ENCODE data around the gene MAP2K2.
A peak's percentile ranks its signal among the peaks of the same experiment; 100 is the strongest.
"Not testable (repeated sequence)": the region's sequence is repeated elsewhere in the genome, so short reads cannot be mapped to it uniquely, and the experiment has no call there.

Gene MAP2K2

GRCh38 chr19:4123615-4124568, at the start of gene MAP2K2:
TSS of gene MAP2K2 (minus strand) at chr19:4124122. CDS start at chr19:4123875, 247 bp downstream.
- no peak for DNase-seq

GRCh38 chr19:4172861-4173473, 49.0 kb upstream of the MAP2K2 start:
- no peak for DNase-seq

GRCh38 chr19:4171676-4172075, 47.8 kb upstream of the MAP2K2 start:
- DNase-seq: no peak

GRCh38 chr19:4164262-4164661, 40.3 kb upstream of the MAP2K2 start:
- DNase-seq: no peak

GRCh38 chr19:4161415-4162077, 37.6 kb upstream of the MAP2K2 start:
- DNase-seq: no peak

- not testable (repeated sequence) for DNase-seq
These were observed 34.0 kb upstream of the MAP2K2 start for GRCh38 chr19:4157971-4158370.

GRCh38 chr19:4157164-4157563, 33.2 kb upstream of the MAP2K2 start:
- DNase-seq: no peak

GRCh38 chr19:4154571-4155312, 30.8 kb upstream of the MAP2K2 start:
- DNase-seq: no peak

GRCh38 chr19:4152241-4152998, 28.5 kb upstream of the MAP2K2 start:
- no peak for DNase-seq

- no peak for DNase-seq
These were observed 27.7 kb upstream of the MAP2K2 start for GRCh38 chr19:4151623-4152022.

GRCh38 chr19:4149518-4150288, 25.8 kb upstream of the MAP2K2 start:
- no peak for DNase-seq

GRCh38 chr19:4144666-4145249, 20.8 kb upstream of the MAP2K2 start:
- no peak for DNase-seq

- DNase-seq: not testable (repeated sequence)
These were observed 19.0 kb upstream of the MAP2K2 start for GRCh38 chr19:4142916-4143315.

GRCh38 chr19:4140237-4140711, 16.4 kb upstream of the MAP2K2 start:
- peak; percentile 56 for DNase-seq

GRCh38 chr19:4139614-4140236, 15.8 kb upstream of the MAP2K2 start:
- DNase-seq: no peak

- DNase-seq: no peak
These were observed 14.5 kb upstream of the MAP2K2 start for GRCh38 chr19:4138445-4138844.

GRCh38 chr19:4136680-4137088, 12.8 kb upstream of the MAP2K2 start:
- DNase-seq: no peak

GRCh38 chr19:4135386-4135785, 11.5 kb upstream of the MAP2K2 start:
- DNase-seq: not testable (repeated sequence)

- DNase-seq: no peak
These were observed 10.4 kb upstream of the MAP2K2 start for GRCh38 chr19:4134351-4134750.

- DNase-seq: no peak
These were observed 7.0 kb upstream of the MAP2K2 start for GRCh38 chr19:4130744-4131438.

Measured in SIG-M5 (cell line).